H1 (cell line): Measurements from ENCODE around the gene ST14. TPM values are rescaled to one million over a fixed set of nuclear protein-coding genes. Genes with fewer than 3 reads are reported as not detected.

ENCODE experiments used
- CTCF ChIA-PET: fragments of 300-600 bp; sonication (Branson Sonifier 250); formaldehyde crosslinking; loops from one replicate; lab custom pipeline; 2021; ENCODE audit not compliant: partially characterized antibody; lab: Charles Lee
- POLR2A ChIA-PET: fragments of 300-600 bp; sonication (Branson Sonifier 250); formaldehyde crosslinking; loops from one replicate; lab custom pipeline; 2021; ENCODE audit warnings: inconsistent platforms; ENCODE audit not compliant: partially characterized antibody; lab: Charles Lee
- DNase-seq, 2 experiments: peaks; one replicate each; pipeline versions ENCODE4 v3.0.0 to v3.0.0-alpha.2; 2010 to 2022; ENCODE audit warnings: low spot score in 2 of 2, low read depth in 1 of 2, mixed read lengths in 1 of 2
- FAIRE-seq: peaks from 2 replicates; lab custom pipeline; 2011; peaks lifted over from hg19 to GRCh38; lab: Jason Lieb, UNC
- H2AFZ ChIP-seq: 2 replicates; pipeline ENCODE4 v1.8.1; 2012; ENCODE audit warnings: low read length, inconsistent platforms
- H2AK5ac ChIP-seq: 2 replicates; pipeline ENCODE4 v1.6.1; 2013; ENCODE audit warnings: low read depth, low read length
- H2BK120ac ChIP-seq: replicated peaks from 2 replicates; pipeline ENCODE3; 2013; ENCODE audit warnings: low read depth, low read length, inconsistent platforms
- H2BK12ac ChIP-seq: 2 replicates; pipeline ENCODE4 v1.6.1; 2013; ENCODE audit warnings: low read depth, low read length
- H2BK15ac ChIP-seq: 2 replicates; pipeline ENCODE4 v1.6.1; 2013; ENCODE audit warnings: low read length
- H2BK20ac ChIP-seq: 2 replicates; pipeline ENCODE4 v1.6.1; 2013; ENCODE audit warnings: low read length
- H2BK5ac ChIP-seq: 2 replicates; pipeline ENCODE4 v1.6.1; 2013; ENCODE audit warnings: low read depth, low read length
- H3K14ac ChIP-seq: 2 replicates; pipeline ENCODE4 v1.6.1; 2013; ENCODE audit warnings: inconsistent platforms; ENCODE audit not compliant: insufficient read length
- H3K18ac ChIP-seq: 2 replicates; pipeline ENCODE4 v1.6.1; 2013; ENCODE audit warnings: low read length; ENCODE audit errors: extremely low read depth
- H3K23ac ChIP-seq: 2 replicates; pipeline ENCODE4 v1.6.1; 2013; ENCODE audit warnings: inconsistent platforms; ENCODE audit not compliant: insufficient read length
- H3K23me2 ChIP-seq: 2 replicates; pipeline ENCODE4 v1.6.1; 2013; ENCODE audit warnings: low read depth, low read length
- H3K27ac ChIP-seq: 2 replicates; pipeline ENCODE4 v1.6.1; 2011; ENCODE audit warnings: low read depth, low read length, inconsistent platforms
- H3K27me3 ChIP-seq, 4 experiments: replicated peaks in 1 of 4; 1 replicate in 1 of 4; 2 replicates in 3 of 4; pipeline versions ENCODE4 v1.6.1 to v1.8.1; 2011 to 2013; ENCODE audit warnings: low read length in 3 of 4, mild to moderate bottlenecking in 3 of 4, inconsistent platforms in 2 of 4, mixed read lengths in 2 of 4, moderate library complexity in 1 of 4; ENCODE audit not compliant: control insufficient read depth in 3 of 4, insufficient read depth in 3 of 4; ENCODE audit errors: extremely low read depth in 1 of 4
- H3K36me3 ChIP-seq, 4 experiments: 2 replicates each; pipeline versions ENCODE4 v1.6.1 to v1.8.1; 2011 to 2013; ENCODE audit warnings: mild to moderate bottlenecking in 4 of 4, low read length in 3 of 4, moderate library complexity in 2 of 4, control low read depth in 1 of 4, inconsistent platforms in 1 of 4; ENCODE audit not compliant: insufficient read depth in 4 of 4, control insufficient read depth in 2 of 4
- H3K4ac ChIP-seq: replicated peaks from 2 replicates; pipeline ENCODE3; 2013; ENCODE audit warnings: low read length, low read depth, mixed read lengths, inconsistent platforms; ENCODE audit not compliant: insufficient read length
- H3K4me1 ChIP-seq, 4 experiments: replicated peaks in 1 of 4; 1 replicate in 1 of 4; 2 replicates in 3 of 4; pipeline versions ENCODE4 v1.6.1 to v1.8.1; 2011 to 2013; ENCODE audit warnings: low read length in 3 of 4, inconsistent platforms in 2 of 4, mixed read lengths in 1 of 4; ENCODE audit not compliant: insufficient read depth in 4 of 4, control insufficient read depth in 3 of 4
- H3K4me2 ChIP-seq, 2 experiments: 2 replicates each; pipeline versions ENCODE4 v1.6.1 to v1.8.1; 2011 to 2013; ENCODE audit warnings: low read depth in 2 of 2, low read length in 2 of 2, control low read depth in 1 of 2, inconsistent platforms in 1 of 2, mild to moderate bottlenecking in 1 of 2; ENCODE audit not compliant: insufficient read depth in 1 of 2
- H3K4me3 ChIP-seq, 4 experiments: fragments of 200-600, 300-600 bp in 1 of 4; sonication (generic), shearing (Covaris generic), sonication (Bioruptor Twin) in 1 of 4; 2 replicates each; pipeline versions ENCODE4 v1.5.1 to v1.8.1; 2011 to 2016; ENCODE audit warnings: low read length in 4 of 4, low read depth in 3 of 4, control low read depth in 2 of 4, inconsistent platforms in 2 of 4, mild to moderate bottlenecking in 2 of 4, mixed read lengths in 1 of 4, moderate library complexity in 1 of 4; ENCODE audit not compliant: insufficient read depth in 2 of 4; ENCODE audit errors: extremely low read depth in 1 of 4
- H3K56ac ChIP-seq: replicated peaks from 2 replicates; pipeline ENCODE3; 2013; ENCODE audit warnings: low read depth, mild to moderate bottlenecking, mixed read lengths, low read length, inconsistent platforms; ENCODE audit not compliant: insufficient read length
- H3K79me1 ChIP-seq: 2 replicates; pipeline ENCODE4 v1.6.1; 2013; ENCODE audit warnings: low read depth, low read length, control low read depth
- H3K79me2 ChIP-seq, 2 experiments: 2 replicates each; pipeline versions ENCODE4 v1.6.1 to v1.8.1; 2012 to 2013; ENCODE audit warnings: low read length in 2 of 2, mild to moderate bottlenecking in 2 of 2, inconsistent platforms in 1 of 2; ENCODE audit not compliant: insufficient read depth in 2 of 2, control insufficient read depth in 1 of 2
- H3K9ac ChIP-seq, 4 experiments: replicated peaks in 1 of 4; 1 replicate in 1 of 4; 2 replicates in 3 of 4; pipeline versions ENCODE4 v1.6.1 to v1.8.1; 2011 to 2013; ENCODE audit warnings: low read depth in 3 of 4, low read length in 3 of 4, control low read depth in 2 of 4, mild to moderate bottlenecking in 2 of 4, moderate library complexity in 2 of 4, inconsistent platforms in 1 of 4; ENCODE audit errors: extremely low read depth in 1 of 4
- H3K9me3 ChIP-seq, 2 experiments: 2 replicates each; pipeline versions ENCODE4 v1.6.1 to v1.8.1; 2012 to 2013; ENCODE audit warnings: mild to moderate bottlenecking in 2 of 2, moderate library complexity in 2 of 2, control low read depth in 1 of 2, inconsistent platforms in 1 of 2, low read depth in 1 of 2, low read length in 1 of 2, mixed read lengths in 1 of 2; ENCODE audit not compliant: insufficient read depth in 2 of 2
- H4K20me1 ChIP-seq, 2 experiments: replicated peaks in 1 of 2; 2 replicates each; pipeline versions ENCODE3 to v1.8.1; 2011 to 2013; ENCODE audit warnings: inconsistent platforms in 2 of 2, low read length in 2 of 2, mild to moderate bottlenecking in 1 of 2; ENCODE audit not compliant: insufficient read depth in 2 of 2, control insufficient read depth in 1 of 2
- H4K5ac ChIP-seq: 2 replicates; pipeline ENCODE4 v1.6.1; 2013; ENCODE audit warnings: low read length, low read depth, mixed read lengths, inconsistent platforms; ENCODE audit not compliant: insufficient read length
- H4K8ac ChIP-seq: 2 replicates; pipeline ENCODE4 v1.8.0; 2013; ENCODE audit warnings: mild to moderate bottlenecking, moderate library complexity, low read length, inconsistent platforms; ENCODE audit not compliant: insufficient read depth; ENCODE audit errors: extremely low read depth
- H4K91ac ChIP-seq: replicated peaks from 2 replicates; pipeline ENCODE3; 2013; ENCODE audit warnings: low read length, mixed read lengths, inconsistent platforms; ENCODE audit not compliant: insufficient read length
- GABPA ChIP-seq: IDR thresholded peaks from 2 replicates; pipeline ENCODE4 v1.6.1; 2011; ENCODE audit warnings: mild to moderate bottlenecking, low read length, moderate library complexity, borderline replicate concordance; ENCODE audit not compliant: insufficient read depth
- GTF2F1 ChIP-seq: IDR thresholded peaks from 2 replicates; pipeline ENCODE4 v1.6.1; 2012; ENCODE audit warnings: low read depth, low read length, improper control_type of control experiment, borderline replicate concordance
- HDAC2 ChIP-seq, 2 experiments: fragments of 300-600 bp in 1 of 2; sonication (generic) in 1 of 2; IDR thresholded peaks; 2 replicates each; pipeline ENCODE4 v1.6.1; 2011 to 2012; ENCODE audit warnings: low read depth in 2 of 2, low read length in 2 of 2, mild to moderate bottlenecking in 2 of 2, moderate library complexity in 2 of 2, borderline replicate concordance in 1 of 2, inconsistent platforms in 1 of 2
- NRF1 ChIP-seq: IDR thresholded peaks from 2 replicates; pipeline ENCODE4 v1.6.1; 2011; ENCODE audit warnings: mild to moderate bottlenecking, low read depth, low read length, improper control_type of control experiment
- RAD21 ChIP-seq, 2 experiments: IDR thresholded peaks in 1 of 2; conservative IDR thresholded peaks in 1 of 2; 2 replicates each; pipeline ENCODE4 v1.6.1; 2011; ENCODE audit warnings: low read depth in 2 of 2, low read length in 2 of 2, improper control_type of control experiment in 1 of 2, inconsistent platforms in 1 of 2, mild to moderate bottlenecking in 1 of 2, moderate library complexity in 1 of 2
- SIN3A ChIP-seq, 2 experiments: IDR thresholded peaks in 1 of 2; conservative IDR thresholded peaks in 1 of 2; 2 replicates each; pipeline ENCODE4 v1.6.1; 2011 to 2012; ENCODE audit warnings: low read length in 2 of 2, improper control_type of control experiment in 1 of 2, low read depth in 1 of 2, mild to moderate bottlenecking in 1 of 2
- SIX5 ChIP-seq: IDR thresholded peaks from 2 replicates; pipeline ENCODE4 v1.6.1; 2011; ENCODE audit warnings: mild to moderate bottlenecking, low read depth, low read length
- TBP ChIP-seq: IDR thresholded peaks from 2 replicates; pipeline ENCODE4 v1.6.1; 2011; ENCODE audit warnings: low read depth, low read length, improper control_type of control experiment
- WGBS, 2 experiments: shearing (Covaris generic) in 1 of 2; methylation state at CpG; one replicate each; pipeline versions ENCODE4 v1.1.6 to v1.1.7; 2013 to 2015; ENCODE audit warnings: low lambda C conversion rate in 2 of 2, mixed read lengths in 2 of 2, inconsistent platforms in 1 of 2, low coverage in 1 of 2, missing lambda C conversion rate in 1 of 2; ENCODE audit not compliant: insufficient replicate concordance in 2 of 2, insufficient coverage in 1 of 2, insufficient read length in 1 of 2; ENCODE audit errors: extremely low coverage in 1 of 2, missing lambda C conversion rate in 1 of 2; 5-methylcytosine and 5-hydroxymethylcytosine counted together
- polyA plus RNA-seq, 7 experiments: library from polyadenylated mRNA; depleted of rRNA in 3 of 7; stranded (reverse) in 5 of 7; unstranded in 2 of 7; fragments of >200 nt in 5 of 7; fragments of 200-250 nt in 2 of 7; gene quantifications; 1 replicate in 5 of 7; 2 replicates in 1 of 7; 4 replicates in 1 of 7; pipeline versions ENCODE4 v1.2.1 to v1.2.3, GENCODE V29; 2011 to 2013; ENCODE audit warnings: missing spikeins in 2 of 7, mixed read lengths in 2 of 7
- total RNA-seq: library from RNA; stranded (reverse); fragmentation: NEBNext Ultra II Directional; extraction: Animal tissue kit (Norgen Biotek cat#: 25700); gene quantifications from 2 replicates; pipeline ENCODE4 v1.2.1, GENCODE V29; 2021
- TF ChIP-seq, protein P1 (sequence below): IDR thresholded peaks from 2 replicates; pipeline ENCODE4 v1.6.1; 2011; ENCODE audit warnings: low read depth, mild to moderate bottlenecking, low read length; ENCODE audit not compliant: insufficient read depth
- TF ChIP-seq, protein P2 (sequence below): IDR thresholded peaks from 2 replicates; pipeline ENCODE4 v1.6.1; 2012; ENCODE audit warnings: low read length, inconsistent platforms

ST14 gene
- total and polyA plus RNA-seq, 2 of the 8 experiments (the other 6 are each of a cell fraction or from before 2014, with no cell fraction given): 22.4 to 24.9 TPM

DNA sequence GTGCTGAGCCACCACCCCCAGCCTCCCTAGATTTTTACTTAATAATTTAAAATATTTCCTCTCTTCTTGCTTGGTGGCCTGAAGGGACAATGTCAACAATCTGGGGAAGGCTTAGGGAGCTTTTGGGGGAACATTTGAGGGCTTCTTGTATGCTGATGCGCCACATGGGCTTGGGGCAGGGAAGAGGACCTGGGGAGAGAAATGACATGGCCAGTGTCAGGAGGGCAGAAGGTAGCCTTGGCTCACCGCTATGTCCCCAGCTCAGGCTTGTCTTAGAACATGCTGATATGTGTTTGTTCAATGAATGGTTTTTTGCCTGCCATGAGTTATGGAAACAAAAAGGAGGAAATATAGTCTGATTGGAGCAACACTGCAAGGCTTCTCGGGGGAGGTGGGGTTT is 51.6 kb downstream of the ST14 start:
- Histone ChIP-seq H2AFZ (no peak overlapping the region), H3K14ac (no peak overlapping the region), H3K4me1 (peaks cover 0 to 4% (median 1%) of the 10 kb centered on the region in 4 experiments; a peak in 5 of 7 replicates), H3K79me1 (no peaks in the 10 kb centered on the region), H3K23ac (no peak overlapping the region), H4K91ac (no peak overlapping the region), H2BK15ac (no peak overlapping the region), H2AK5ac (no peak overlapping the region), H3K23me2 (no peaks in the 10 kb centered on the region), H3K9ac (no peak overlapping the region), H2BK120ac (no peak overlapping the region), H2BK5ac (no peak overlapping the region), H3K27me3 (no peaks in the 10 kb centered on the region), H3K18ac (no peak overlapping the region), H3K56ac (no peak overlapping the region), H3K4me3 (no peak overlapping the region), H3K9me3 (no peaks in the 10 kb centered on the region), H3K27ac (no peak overlapping the region), H3K4me2 (no peak overlapping the region), H4K5ac (no peak overlapping the region), H3K79me2 (no peaks in the 10 kb centered on the region), H3K4ac (no peak overlapping the region), H2BK20ac (no peak overlapping the region), H2BK12ac (no peak overlapping the region), H4K8ac (no peak overlapping the region), H4K20me1 (peaks cover 0 to 3% of the 10 kb centered on the region in 2 experiments), H3K36me3 (no peaks in the 10 kb centered on the region; a peak in 1 of 8 replicates)
- ChIA-PET CTCF (interaction anchor here (1.1 to 2.5 kb wide), 4 partner anchors 206 to 651 kb away, joined by 3 to 9 read pairs (median 4); no protein-coding TSS in a partner anchor), POLR2A (interaction anchor here (1.3 kb wide), 1 partner anchor 10 kb away, joined by 3 read pairs; no protein-coding TSS in a partner anchor)
- FAIRE-seq: no peak
- DNase-seq: peak in 1 of 2 experiments; percentile 17
- WGBS, 2 experiments: 92% methylated on average over 3 of the region's 3 CpGs; no CpG with 5 or more reads in 1 of the 2 experiments
- TF ChIP-seq, protein P1, sequence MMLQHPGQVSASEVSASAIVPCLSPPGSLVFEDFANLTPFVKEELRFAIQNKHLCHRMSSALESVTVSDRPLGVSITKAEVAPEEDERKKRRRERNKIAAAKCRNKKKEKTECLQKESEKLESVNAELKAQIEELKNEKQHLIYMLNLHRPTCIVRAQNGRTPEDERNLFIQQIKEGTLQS: no peak
- TF ChIP-seq SIX5 (no peak), GTF2F1 (no peak), GABPA (no peak), RAD21 (IDR thresholded peaks at IDR 0.05 in 1 of 2, conservative IDR thresholded peaks at IDR 0.05 in 1 of 2; ENCODE audit: low read depth in 2 of 2, low read length in 2 of 2) (no peak), HDAC2 (IDR thresholded peaks at IDR 0.05; ENCODE audit: borderline replicate concordance in 1 of 2, low read depth in 2 of 2, low read length in 2 of 2) (no peak), SIN3A (conservative IDR thresholded peaks at IDR 0.05 in 1 of 2, IDR thresholded peaks at IDR 0.05 in 1 of 2; ENCODE audit: low read depth in 1 of 2, low read length in 2 of 2) (no peak), TBP (no peak), NRF1 (no peak)
- TF ChIP-seq, protein P2, sequence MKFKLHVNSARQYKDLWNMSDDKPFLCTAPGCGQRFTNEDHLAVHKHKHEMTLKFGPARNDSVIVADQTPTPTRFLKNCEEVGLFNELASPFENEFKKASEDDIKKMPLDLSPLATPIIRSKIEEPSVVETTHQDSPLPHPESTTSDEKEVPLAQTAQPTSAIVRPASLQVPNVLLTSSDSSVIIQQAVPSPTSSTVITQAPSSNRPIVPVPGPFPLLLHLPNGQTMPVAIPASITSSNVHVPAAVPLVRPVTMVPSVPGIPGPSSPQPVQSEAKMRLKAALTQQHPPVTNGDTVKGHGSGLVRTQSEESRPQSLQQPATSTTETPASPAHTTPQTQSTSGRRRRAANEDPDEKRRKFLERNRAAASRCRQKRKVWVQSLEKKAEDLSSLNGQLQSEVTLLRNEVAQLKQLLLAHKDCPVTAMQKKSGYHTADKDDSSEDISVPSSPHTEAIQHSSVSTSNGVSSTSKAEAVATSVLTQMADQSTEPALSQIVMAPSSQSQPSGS: no peak
